Parathyroid adenoma (tissue), 2 donors: ENCODE data around the gene WWOX.
"Not testable (repeated sequence)": the region's sequence is repeated elsewhere in the genome, so short reads cannot be mapped to it uniquely, and the experiment has no call there.

Source experiments
- H2AFZ ChIP-seq: fragments of 300-600 bp; sonication (generic); one replicate; pipeline ENCODE4 v1.7.0; 2017; ENCODE audit warnings: antibody characterized with exemption, mild to moderate bottlenecking
- H3K27ac ChIP-seq: fragments of 300-600 bp; sonication (generic); one replicate; pipeline ENCODE4 v1.7.0; 2017
- H3K27me3 ChIP-seq: fragments of 300-600 bp; sonication (generic); one replicate; pipeline ENCODE4 v1.7.0; 2017; ENCODE audit warnings: low read length; ENCODE audit not compliant: control insufficient read depth, insufficient read depth
- H3K36me3 ChIP-seq: fragments of 300-600 bp; sonication (generic); one replicate; pipeline ENCODE4 v1.7.0; 2017; ENCODE audit warnings: low read length; ENCODE audit not compliant: control insufficient read depth, insufficient read depth
- H3K4me1 ChIP-seq: fragments of 300-600 bp; sonication (generic); one replicate; pipeline ENCODE4 v1.7.0; 2017; ENCODE audit warnings: control low read depth
- H3K4me2 ChIP-seq: fragments of 300-600 bp; sonication (generic); one replicate; pipeline ENCODE4 v1.7.0; 2017; ENCODE audit warnings: low read length
- H3K4me3 ChIP-seq: fragments of 300-600 bp; sonication (generic); one replicate; pipeline ENCODE4 v1.7.0; 2017; ENCODE audit warnings: low read depth, low read length
- H3K79me2 ChIP-seq: fragments of 300-600 bp; sonication (generic); one replicate; pipeline ENCODE4 v1.7.0; 2017; ENCODE audit warnings: control low read depth
- H3K9ac ChIP-seq: fragments of 300-600 bp; sonication (generic); one replicate; pipeline ENCODE4 v1.7.0; 2017; ENCODE audit warnings: mild to moderate bottlenecking
- H3K9me3 ChIP-seq: fragments of 300-600 bp; sonication (generic); one replicate; pipeline ENCODE4 v1.7.0; 2017; ENCODE audit warnings: low read length; ENCODE audit not compliant: control insufficient read depth
- TF ChIP-seq, protein P1 (sequence below): fragments of 300-600 bp; sonication (generic); IDR thresholded peaks from one replicate; pipeline ENCODE4 v1.7.0; 2017; ENCODE audit warnings: antibody characterized with exemption, mild to moderate bottlenecking
- donor health status: primary hyperparathyroidism.

Gene WWOX

DNA sequence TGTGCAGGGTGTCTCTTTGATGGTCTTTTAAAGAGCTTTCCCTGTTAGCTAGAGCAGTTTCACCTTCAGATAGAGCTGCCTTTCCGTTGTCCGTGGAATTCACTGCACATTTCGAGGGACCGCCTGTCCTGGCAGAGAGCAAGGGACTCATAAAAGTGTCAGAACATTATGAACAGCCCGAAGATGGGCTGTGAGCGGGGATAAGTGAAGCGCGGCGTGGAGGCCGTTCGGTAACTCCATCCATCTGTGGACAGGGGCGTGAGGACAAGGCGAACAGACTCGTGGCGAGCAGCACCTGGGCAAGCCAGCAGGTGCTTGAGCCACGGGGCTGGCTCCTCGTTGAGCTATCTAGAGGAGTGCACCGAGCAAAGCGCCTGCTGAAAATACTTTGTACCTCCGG, 1129.9 kb downstream of the WWOX start:
- TF ChIP-seq, protein P1, sequence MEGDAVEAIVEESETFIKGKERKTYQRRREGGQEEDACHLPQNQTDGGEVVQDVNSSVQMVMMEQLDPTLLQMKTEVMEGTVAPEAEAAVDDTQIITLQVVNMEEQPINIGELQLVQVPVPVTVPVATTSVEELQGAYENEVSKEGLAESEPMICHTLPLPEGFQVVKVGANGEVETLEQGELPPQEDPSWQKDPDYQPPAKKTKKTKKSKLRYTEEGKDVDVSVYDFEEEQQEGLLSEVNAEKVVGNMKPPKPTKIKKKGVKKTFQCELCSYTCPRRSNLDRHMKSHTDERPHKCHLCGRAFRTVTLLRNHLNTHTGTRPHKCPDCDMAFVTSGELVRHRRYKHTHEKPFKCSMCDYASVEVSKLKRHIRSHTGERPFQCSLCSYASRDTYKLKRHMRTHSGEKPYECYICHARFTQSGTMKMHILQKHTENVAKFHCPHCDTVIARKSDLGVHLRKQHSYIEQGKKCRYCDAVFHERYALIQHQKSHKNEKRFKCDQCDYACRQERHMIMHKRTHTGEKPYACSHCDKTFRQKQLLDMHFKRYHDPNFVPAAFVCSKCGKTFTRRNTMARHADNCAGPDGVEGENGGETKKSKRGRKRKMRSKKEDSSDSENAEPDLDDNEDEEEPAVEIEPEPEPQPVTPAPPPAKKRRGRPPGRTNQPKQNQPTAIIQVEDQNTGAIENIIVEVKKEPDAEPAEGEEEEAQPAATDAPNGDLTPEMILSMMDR: no peak
- no peak overlapping the region for H3K9ac ChIP-seq
- no peak overlapping the region for H3K4me2 ChIP-seq
- no peaks in the 10 kb centered on the region for H3K79me2 ChIP-seq
- no peaks in the 10 kb centered on the region for H3K4me1 ChIP-seq
- no peak overlapping the region for H3K4me3 ChIP-seq
- no peak overlapping the region for H3K27ac ChIP-seq
- no peak overlapping the region for H2AFZ ChIP-seq
- no peaks in the 10 kb centered on the region for H3K36me3 ChIP-seq
- no peaks in the 10 kb centered on the region for H3K27me3 ChIP-seq
- H3K9me3 ChIP-seq: no peaks in the 10 kb centered on the region

DNA sequence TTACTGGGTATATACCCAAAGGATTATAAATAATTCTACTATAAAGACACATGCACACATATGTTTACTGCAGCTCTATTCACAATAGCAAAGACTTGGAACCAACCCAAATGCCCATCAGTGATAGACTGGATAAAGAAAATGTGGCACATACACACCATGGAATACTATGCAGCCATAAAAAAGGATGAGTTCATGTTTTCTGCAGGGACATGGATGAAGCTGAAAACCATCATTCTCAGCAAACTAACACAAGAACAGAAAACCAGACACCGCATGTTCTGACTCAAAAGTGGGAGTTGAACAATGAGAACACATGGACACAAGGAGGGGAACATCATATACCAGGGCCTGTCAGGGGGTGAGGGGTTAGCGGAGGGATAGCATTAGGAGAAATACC, 1146.2 kb downstream of the WWOX start:
- H3K4me1 ChIP-seq, H3K27me3 ChIP-seq, H3K4me3 ChIP-seq, H2AFZ ChIP-seq, H3K4me2 ChIP-seq, H3K9ac ChIP-seq, H3K9me3 ChIP-seq, H3K79me2 ChIP-seq, H3K27ac ChIP-seq, H3K36me3 ChIP-seq: not testable (repeated sequence)

DNA sequence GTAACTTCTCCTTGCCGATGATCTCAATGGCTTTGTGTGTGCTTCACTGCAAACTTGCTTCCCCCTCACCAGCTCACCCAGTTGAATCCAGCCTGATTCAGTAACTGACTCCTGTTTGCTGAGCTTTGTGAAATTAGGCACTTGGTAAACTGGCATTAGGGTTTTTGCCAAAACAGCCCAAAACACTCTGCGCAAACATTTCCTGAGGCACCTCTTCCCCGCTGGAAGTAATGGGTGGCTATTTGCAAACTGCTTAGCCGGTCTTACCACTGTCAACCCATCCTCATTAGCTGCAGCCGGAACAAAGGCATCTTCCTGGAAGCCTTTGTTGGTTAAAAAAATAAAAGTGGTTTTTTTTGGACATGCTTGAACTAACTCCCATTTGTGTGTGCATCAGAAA, 1147.9 kb downstream of the WWOX start:
- Histone ChIP-seq H3K9ac (no peak overlapping the region), H3K4me2 (peak overlapping the region; percentile 1), H3K36me3 (no peaks in the 10 kb centered on the region), H3K4me3 (no peak overlapping the region), H3K27me3 (no peaks in the 10 kb centered on the region), H3K79me2 (no peaks in the 10 kb centered on the region), H3K9me3 (no peaks in the 10 kb centered on the region), H2AFZ (peak overlapping the region; percentile 39), H3K27ac (no peak overlapping the region), H3K4me1 (no peaks in the 10 kb centered on the region)
- TF ChIP-seq, protein P1: no peak

DNA sequence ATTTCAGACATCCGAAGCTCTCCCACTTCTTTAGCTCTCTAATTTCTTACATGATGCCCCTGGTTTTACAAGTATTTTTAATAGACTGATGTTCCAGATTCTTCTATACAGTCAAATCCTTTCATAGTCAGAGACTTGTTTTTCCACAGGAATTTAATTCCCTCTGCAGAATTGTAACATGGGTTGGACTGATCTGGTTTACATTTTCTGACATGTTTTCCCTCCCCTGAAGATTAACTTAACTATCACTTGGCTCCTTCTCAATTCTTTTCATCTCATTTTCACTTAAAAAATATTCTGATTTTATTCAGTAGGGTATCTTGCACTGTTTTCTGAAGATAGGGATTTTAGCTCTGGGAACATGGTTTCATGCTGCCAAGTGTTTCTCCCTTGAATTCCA, 1148.9 kb downstream of the WWOX start:
- Histone ChIP-seq H3K9ac (no peak overlapping the region), H3K36me3 (no peaks in the 10 kb centered on the region), H3K4me2 (no peak overlapping the region), H3K9me3 (no peaks in the 10 kb centered on the region), H3K4me3 (no peak overlapping the region), H2AFZ (no peak overlapping the region), H3K27ac (no peak overlapping the region), H3K27me3 (no peaks in the 10 kb centered on the region), H3K4me1 (peaks cover 7% of the 10 kb centered on the region), H3K79me2 (no peaks in the 10 kb centered on the region)
- TF ChIP-seq, protein P1: no peak

DNA sequence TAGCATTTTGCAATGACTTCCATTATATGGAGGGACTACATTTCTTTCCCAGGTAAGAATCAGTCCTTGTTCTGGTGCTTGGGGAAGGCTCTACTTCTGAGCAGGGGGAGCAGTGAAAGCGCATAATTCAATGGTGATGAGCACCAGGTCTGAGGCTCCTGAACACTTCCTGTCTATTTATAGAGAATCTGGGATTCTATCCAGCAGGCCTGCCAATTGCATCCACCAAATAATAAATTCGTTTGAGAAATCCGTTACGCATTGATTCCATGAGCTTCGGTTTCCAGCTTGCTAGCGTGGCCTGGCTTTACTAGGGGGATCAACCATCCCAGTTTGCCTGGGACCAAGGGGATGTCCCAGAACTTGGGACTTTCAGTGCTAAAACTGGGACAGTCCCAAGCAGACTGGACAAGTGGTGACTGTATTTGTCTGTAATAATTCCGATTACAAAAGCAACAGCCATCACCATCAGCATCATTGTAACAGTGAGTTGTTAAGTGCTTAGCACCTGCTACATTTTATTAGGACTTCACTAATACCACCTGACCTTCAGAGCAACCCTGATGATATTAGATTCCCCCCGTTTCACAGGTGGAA, 1151.1 kb downstream of the WWOX start:
- H3K27ac ChIP-seq: no peak overlapping the region
- no peak overlapping the region for H3K4me2 ChIP-seq
- TF ChIP-seq, protein P1: no peak
- peak overlapping the region; percentile 0 for H2AFZ ChIP-seq
- H3K4me3 ChIP-seq: no peak overlapping the region
- no peaks in the 10 kb centered on the region for H3K36me3 ChIP-seq
- no peak overlapping the region for H3K9ac ChIP-seq
- peaks cover 18% of the 10 kb centered on the region for H3K4me1 ChIP-seq
- no peaks in the 10 kb centered on the region for H3K79me2 ChIP-seq
- no peaks in the 10 kb centered on the region for H3K27me3 ChIP-seq
- no peaks in the 10 kb centered on the region for H3K9me3 ChIP-seq
